GM04504 (cell line): Measurements from ENCODE around the gene PKD1L1.
A peak's percentile ranks its signal among the peaks of the same experiment; 100 is the strongest.

Experiments
- DNase-seq: peaks from one replicate; pipeline ENCODE4 v3.0.0-alpha.2; 2012; ENCODE audit warnings: low read depth

Gene PKD1L1

GRCh38 chr7:47875998-47876744 lies 72.1 kb downstream of the PKD1L1 start:
- no peak for DNase-seq

GRCh38 chr7:47875406-47875805 lies 72.9 kb downstream of the PKD1L1 start:
- DNase-seq: no peak

GRCh38 chr7:47873762-47874161 lies 74.5 kb downstream of the PKD1L1 start:
- peak; percentile 52 for DNase-seq

GRCh38 chr7:47867286-47867685 lies 81.0 kb downstream of the PKD1L1 start:
- no peak for DNase-seq

- no peak for DNase-seq
Observed at GRCh38 chr7:47866120-47866519, 82.1 kb downstream of the PKD1L1 start.

- no peak for DNase-seq
Observed at GRCh38 chr7:47852330-47853245, 95.7 kb downstream of the PKD1L1 start.

- DNase-seq: no peak
Observed at GRCh38 chr7:47847207-47847606, 101.1 kb downstream of the PKD1L1 start.

GRCh38 chr7:47846138-47846836 lies 102.0 kb downstream of the PKD1L1 start:
- peak; percentile 10 for DNase-seq

- no peak for DNase-seq
Observed at GRCh38 chr7:47844311-47844710, 104.0 kb downstream of the PKD1L1 start.

GRCh38 chr7:47843291-47843690 lies 105.0 kb downstream of the PKD1L1 start:
- DNase-seq: no peak

GRCh38 chr7:47839381-47839780 lies 108.9 kb downstream of the PKD1L1 start:
- no peak for DNase-seq

GRCh38 chr7:47837826-47838225 lies 110.4 kb downstream of the PKD1L1 start:
- DNase-seq: no peak

GRCh38 chr7:47836503-47837202 lies 111.6 kb downstream of the PKD1L1 start:
- DNase-seq: no peak

- no peak for DNase-seq
Observed at GRCh38 chr7:47836080-47836479, 112.2 kb downstream of the PKD1L1 start.

- no peak for DNase-seq
Observed at GRCh38 chr7:47833211-47833610, 115.1 kb downstream of the PKD1L1 start.

GRCh38 chr7:47832105-47832715 lies 116.1 kb downstream of the PKD1L1 start:
- DNase-seq: no peak

- DNase-seq: no peak
Observed at GRCh38 chr7:47830015-47830414, 118.3 kb downstream of the PKD1L1 start.

- DNase-seq: no peak
Observed at GRCh38 chr7:47827871-47828270, 120.4 kb downstream of the PKD1L1 start.

- no peak for DNase-seq
Observed at GRCh38 chr7:47827351-47827756, 120.9 kb downstream of the PKD1L1 start.

GRCh38 chr7:47826754-47827153 lies 121.5 kb downstream of the PKD1L1 start:
- no peak for DNase-seq

- DNase-seq: no peak
Observed at GRCh38 chr7:47819607-47819920, 128.7 kb downstream of the PKD1L1 start.
